Measurements from ENCODE around the gene RBM33.

GRCh38 chr7:155807789-155808548, 163.5 kb downstream of the RBM33 start:
- TF ChIP-seq FOSL1 (IDR thresholded peaks at IDR 0.05; ENCODE audit: insufficient read depth, low read depth, low read length) (no peak), CTCF (IDR thresholded peaks at IDR 0.05; ENCODE audit: control extremely low read depth in 1 of 3, insufficient read depth in 1 of 3, low read depth in 1 of 3, low read length in 3 of 3) (no peak), PHF8 (conservative IDR thresholded peaks at IDR 0.05; ENCODE audit: low read depth, low read length) (no peak), EGR1 (IDR thresholded peaks at IDR 0.05; ENCODE audit: borderline replicate concordance, low read depth, low read length) (no peak), POLR2A (IDR thresholded peaks at IDR 0.05; ENCODE audit: control extremely low read depth in 1 of 2, low read depth in 2 of 2, low read length in 2 of 2) (no peak), TEAD4 (IDR thresholded peaks at IDR 0.05; ENCODE audit: low read depth, low read length) (no peak), EZH2 (IDR thresholded peaks at IDR 0.05; ENCODE audit: low read depth, low read length, severe bottlenecking) (no peak), CBX5 (IDR thresholded peaks at IDR 0.05; ENCODE audit: low read depth, low read length) (no peak), POLR2AphosphoS5 (IDR thresholded peaks at IDR 0.05; ENCODE audit: low read depth, low read length) (no peak), SP1 (IDR thresholded peaks at IDR 0.05; ENCODE audit: low read depth, low read length) (no peak), TAF1 (IDR thresholded peaks at IDR 0.05; ENCODE audit: low read depth, low read length) (no peak), TAF7 (optimal IDR thresholded peaks at IDR 0.05; ENCODE audit: borderline replicate concordance, low read depth, low read length) (no peak)
